WTC11 (cell line): ENCODE data around the gene ITGB4.
A peak's percentile ranks its signal among the peaks of the same experiment; 100 is the strongest.

ENCODE experiments used
- HMGA2 ChIP-seq: fragments of 250-450 bp; sonication (Bioruptor Pico); IDR thresholded peaks from 2 replicates; pipeline ENCODE4 v1.4.0; 2021; ENCODE audit warnings: mild to moderate bottlenecking, moderate library complexity
- NR2C2 ChIP-seq: sonication (generic); formaldehyde crosslinking; IDR thresholded peaks from 2 replicates; pipeline ENCODE4 v1.8.0; 2022; ENCODE audit warnings: mild to moderate bottlenecking, missing genetic modification reagents
- TCF7 ChIP-seq: sonication (generic); formaldehyde crosslinking; IDR thresholded peaks from 2 replicates; pipeline ENCODE4 v1.8.0; 2022; ENCODE audit warnings: mild to moderate bottlenecking, low read depth, missing genetic modification reagents, moderate library complexity
- ZBTB21 ChIP-seq: sonication (generic); formaldehyde crosslinking; IDR thresholded peaks from 2 replicates; pipeline ENCODE4 v1.8.1; 2023; ENCODE audit warnings: mild to moderate bottlenecking, missing genetic modification reagents, borderline replicate concordance
- ZNF121 ChIP-seq: sonication (generic); formaldehyde crosslinking; IDR thresholded peaks from 2 replicates; pipeline ENCODE4 v1.8.0; 2023; ENCODE audit warnings: missing genetic modification reagents
- ZNF232 ChIP-seq: sonication (generic); formaldehyde crosslinking; IDR thresholded peaks from 2 replicates; pipeline ENCODE4 v1.8.0; 2022; ENCODE audit warnings: mild to moderate bottlenecking, missing genetic modification reagents
- ZNF263 ChIP-seq: sonication (generic); formaldehyde crosslinking; IDR thresholded peaks from 2 replicates; pipeline ENCODE4 v1.8.1; 2022; ENCODE audit warnings: low read depth, mild to moderate bottlenecking, moderate library complexity, missing genetic modification reagents
- ZNF423 ChIP-seq: fragments of 250-450 bp; sonication (Bioruptor Pico); IDR thresholded peaks from 2 replicates; pipeline ENCODE4 v2.1.2; 2022; ENCODE audit warnings: mild to moderate bottlenecking, moderate library complexity
- TF ChIP-seq, protein P1 (sequence below): fragments of 200-600 bp; IDR thresholded peaks from 2 replicates; pipeline ENCODE4 v1.8.0; 2022; ENCODE audit warnings: antibody characterized with exemption
- TF ChIP-seq, protein P2 (sequence below): sonication (generic); formaldehyde crosslinking; IDR thresholded peaks from 2 replicates; pipeline ENCODE4 v1.8.1; 2023; ENCODE audit warnings: mild to moderate bottlenecking, missing genetic modification reagents
- TF ChIP-seq, protein P3 (sequence below): sonication (generic); formaldehyde crosslinking; IDR thresholded peaks from 2 replicates; pipeline ENCODE4 v1.8.1; 2023; ENCODE audit warnings: mild to moderate bottlenecking, moderate library complexity, missing genetic modification reagents
- TF ChIP-seq, protein P4 (sequence below): sonication (generic); formaldehyde crosslinking; conservative IDR thresholded peaks from 2 replicates; pipeline ENCODE4 v1.8.1; 2022; ENCODE audit warnings: mild to moderate bottlenecking, missing genetic modification reagents
- TF ChIP-seq, protein P5 (sequence below): sonication (generic); formaldehyde crosslinking; conservative IDR thresholded peaks from 2 replicates; pipeline ENCODE4 v1.8.1; 2023; ENCODE audit warnings: mild to moderate bottlenecking, low read depth, missing genetic modification reagents, moderate library complexity

DNA sequence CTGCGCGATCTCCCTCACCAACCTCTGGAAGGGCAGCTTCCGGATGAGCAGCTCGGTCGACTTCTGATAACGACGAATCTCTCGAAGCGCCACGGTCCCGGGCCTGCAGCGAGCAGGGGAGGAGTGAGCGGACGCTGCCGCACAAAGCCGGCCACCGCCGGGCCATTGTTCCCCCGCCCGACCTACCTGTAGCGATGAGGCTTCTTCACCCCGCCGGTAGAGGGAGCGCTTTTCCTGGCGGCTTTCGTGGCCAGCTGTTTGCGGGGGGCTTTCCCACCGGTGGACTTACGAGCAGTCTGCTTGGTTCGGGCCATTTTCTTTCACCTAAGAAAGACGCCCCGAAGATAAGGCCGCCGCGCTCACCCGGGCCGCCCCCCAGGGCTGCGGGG is 57.6 kb downstream of the ITGB4 start:
- TF ChIP-seq, protein P1, sequence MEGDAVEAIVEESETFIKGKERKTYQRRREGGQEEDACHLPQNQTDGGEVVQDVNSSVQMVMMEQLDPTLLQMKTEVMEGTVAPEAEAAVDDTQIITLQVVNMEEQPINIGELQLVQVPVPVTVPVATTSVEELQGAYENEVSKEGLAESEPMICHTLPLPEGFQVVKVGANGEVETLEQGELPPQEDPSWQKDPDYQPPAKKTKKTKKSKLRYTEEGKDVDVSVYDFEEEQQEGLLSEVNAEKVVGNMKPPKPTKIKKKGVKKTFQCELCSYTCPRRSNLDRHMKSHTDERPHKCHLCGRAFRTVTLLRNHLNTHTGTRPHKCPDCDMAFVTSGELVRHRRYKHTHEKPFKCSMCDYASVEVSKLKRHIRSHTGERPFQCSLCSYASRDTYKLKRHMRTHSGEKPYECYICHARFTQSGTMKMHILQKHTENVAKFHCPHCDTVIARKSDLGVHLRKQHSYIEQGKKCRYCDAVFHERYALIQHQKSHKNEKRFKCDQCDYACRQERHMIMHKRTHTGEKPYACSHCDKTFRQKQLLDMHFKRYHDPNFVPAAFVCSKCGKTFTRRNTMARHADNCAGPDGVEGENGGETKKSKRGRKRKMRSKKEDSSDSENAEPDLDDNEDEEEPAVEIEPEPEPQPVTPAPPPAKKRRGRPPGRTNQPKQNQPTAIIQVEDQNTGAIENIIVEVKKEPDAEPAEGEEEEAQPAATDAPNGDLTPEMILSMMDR: peak; percentile 68
- TF ChIP-seq HMGA2 (CRISPR knock-in tag) (no peak; the same call in 1 of the 2 replicates), ZNF263 (CRISPR knock-in tag) (no peak), ZNF423 (no peak), TCF7 (CRISPR knock-in tag) (no peak), NR2C2 (CRISPR knock-in tag) (no peak), ZBTB21 (CRISPR knock-in tag) (no peak), ZNF121 (no peak), ZNF232 (no peak)
- TF ChIP-seq, protein P2, sequence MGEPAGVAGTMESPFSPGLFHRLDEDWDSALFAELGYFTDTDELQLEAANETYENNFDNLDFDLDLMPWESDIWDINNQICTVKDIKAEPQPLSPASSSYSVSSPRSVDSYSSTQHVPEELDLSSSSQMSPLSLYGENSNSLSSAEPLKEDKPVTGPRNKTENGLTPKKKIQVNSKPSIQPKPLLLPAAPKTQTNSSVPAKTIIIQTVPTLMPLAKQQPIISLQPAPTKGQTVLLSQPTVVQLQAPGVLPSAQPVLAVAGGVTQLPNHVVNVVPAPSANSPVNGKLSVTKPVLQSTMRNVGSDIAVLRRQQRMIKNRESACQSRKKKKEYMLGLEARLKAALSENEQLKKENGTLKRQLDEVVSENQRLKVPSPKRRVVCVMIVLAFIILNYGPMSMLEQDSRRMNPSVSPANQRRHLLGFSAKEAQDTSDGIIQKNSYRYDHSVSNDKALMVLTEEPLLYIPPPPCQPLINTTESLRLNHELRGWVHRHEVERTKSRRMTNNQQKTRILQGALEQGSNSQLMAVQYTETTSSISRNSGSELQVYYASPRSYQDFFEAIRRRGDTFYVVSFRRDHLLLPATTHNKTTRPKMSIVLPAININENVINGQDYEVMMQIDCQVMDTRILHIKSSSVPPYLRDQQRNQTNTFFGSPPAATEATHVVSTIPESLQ (CRISPR knock-in tag): no peak
- TF ChIP-seq, protein P3, sequence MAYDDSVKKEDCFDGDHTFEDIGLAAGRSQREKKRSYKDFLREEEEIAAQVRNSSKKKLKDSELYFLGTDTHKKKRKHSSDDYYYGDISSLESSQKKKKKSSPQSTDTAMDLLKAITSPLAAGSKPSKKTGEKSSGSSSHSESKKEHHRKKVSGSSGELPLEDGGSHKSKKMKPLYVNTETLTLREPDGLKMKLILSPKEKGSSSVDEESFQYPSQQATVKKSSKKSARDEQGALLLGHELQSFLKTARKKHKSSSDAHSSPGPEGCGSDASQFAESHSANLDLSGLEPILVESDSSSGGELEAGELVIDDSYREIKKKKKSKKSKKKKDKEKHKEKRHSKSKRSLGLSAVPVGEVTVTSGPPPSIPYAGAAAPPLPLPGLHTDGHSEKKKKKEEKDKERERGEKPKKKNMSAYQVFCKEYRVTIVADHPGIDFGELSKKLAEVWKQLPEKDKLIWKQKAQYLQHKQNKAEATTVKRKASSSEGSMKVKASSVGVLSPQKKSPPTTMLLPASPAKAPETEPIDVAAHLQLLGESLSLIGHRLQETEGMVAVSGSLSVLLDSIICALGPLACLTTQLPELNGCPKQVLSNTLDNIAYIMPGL: no peak
- TF ChIP-seq, protein P4, sequence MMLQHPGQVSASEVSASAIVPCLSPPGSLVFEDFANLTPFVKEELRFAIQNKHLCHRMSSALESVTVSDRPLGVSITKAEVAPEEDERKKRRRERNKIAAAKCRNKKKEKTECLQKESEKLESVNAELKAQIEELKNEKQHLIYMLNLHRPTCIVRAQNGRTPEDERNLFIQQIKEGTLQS (CRISPR knock-in tag): no peak
- TF ChIP-seq, protein P5, sequence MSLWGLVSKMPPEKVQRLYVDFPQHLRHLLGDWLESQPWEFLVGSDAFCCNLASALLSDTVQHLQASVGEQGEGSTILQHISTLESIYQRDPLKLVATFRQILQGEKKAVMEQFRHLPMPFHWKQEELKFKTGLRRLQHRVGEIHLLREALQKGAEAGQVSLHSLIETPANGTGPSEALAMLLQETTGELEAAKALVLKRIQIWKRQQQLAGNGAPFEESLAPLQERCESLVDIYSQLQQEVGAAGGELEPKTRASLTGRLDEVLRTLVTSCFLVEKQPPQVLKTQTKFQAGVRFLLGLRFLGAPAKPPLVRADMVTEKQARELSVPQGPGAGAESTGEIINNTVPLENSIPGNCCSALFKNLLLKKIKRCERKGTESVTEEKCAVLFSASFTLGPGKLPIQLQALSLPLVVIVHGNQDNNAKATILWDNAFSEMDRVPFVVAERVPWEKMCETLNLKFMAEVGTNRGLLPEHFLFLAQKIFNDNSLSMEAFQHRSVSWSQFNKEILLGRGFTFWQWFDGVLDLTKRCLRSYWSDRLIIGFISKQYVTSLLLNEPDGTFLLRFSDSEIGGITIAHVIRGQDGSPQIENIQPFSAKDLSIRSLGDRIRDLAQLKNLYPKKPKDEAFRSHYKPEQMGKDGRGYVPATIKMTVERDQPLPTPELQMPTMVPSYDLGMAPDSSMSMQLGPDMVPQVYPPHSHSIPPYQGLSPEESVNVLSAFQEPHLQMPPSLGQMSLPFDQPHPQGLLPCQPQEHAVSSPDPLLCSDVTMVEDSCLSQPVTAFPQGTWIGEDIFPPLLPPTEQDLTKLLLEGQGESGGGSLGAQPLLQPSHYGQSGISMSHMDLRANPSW: no peak
